GM18909 (cell line): ENCODE results near the gene MYL11.

ENCODE experiments used
- ATAC-seq: cut with Tn5 transposase; IDR thresholded peaks from one replicate; pipeline ENCODE4 v1.9.1; 2021; ENCODE audit warnings: mild to moderate bottlenecking; ENCODE audit not compliant: unreplicated experiment, poor library complexity

The MYL11 gene

DNA sequence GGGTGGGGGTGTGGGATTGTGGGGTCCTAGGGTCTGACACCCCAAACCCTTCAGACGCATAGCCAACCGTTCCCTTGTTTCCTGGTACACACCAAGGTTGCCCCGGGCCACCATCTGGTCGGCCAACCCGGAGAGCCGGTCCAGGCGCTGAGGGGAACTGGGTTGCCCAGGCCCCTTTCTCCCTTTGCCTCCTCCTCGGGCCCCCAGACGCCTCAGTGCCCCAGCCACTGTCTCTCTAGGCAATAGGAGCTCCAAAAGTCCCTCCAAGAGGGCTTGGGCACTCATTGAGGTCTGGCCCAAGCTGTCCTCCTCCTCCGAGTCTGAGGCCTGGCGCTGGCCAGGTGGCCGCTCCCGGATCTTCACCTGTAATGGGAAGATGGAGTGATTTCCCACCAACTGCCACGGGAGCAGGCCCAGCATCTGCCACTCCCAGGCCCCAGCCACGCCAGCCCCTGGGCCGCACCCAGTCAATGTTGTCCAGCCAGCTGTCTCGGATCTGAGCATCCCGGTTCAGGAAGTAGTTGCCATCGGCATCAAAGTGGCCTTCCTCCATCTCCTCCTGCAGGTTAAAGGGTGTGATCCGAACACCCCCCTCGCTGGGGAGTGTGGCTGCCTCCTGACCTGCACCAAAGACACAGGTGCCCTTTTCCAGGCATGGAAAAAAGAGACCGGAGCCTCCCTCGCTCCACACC, 21.0 kb upstream of the MYL11 start:
- no peak for ATAC-seq

DNA sequence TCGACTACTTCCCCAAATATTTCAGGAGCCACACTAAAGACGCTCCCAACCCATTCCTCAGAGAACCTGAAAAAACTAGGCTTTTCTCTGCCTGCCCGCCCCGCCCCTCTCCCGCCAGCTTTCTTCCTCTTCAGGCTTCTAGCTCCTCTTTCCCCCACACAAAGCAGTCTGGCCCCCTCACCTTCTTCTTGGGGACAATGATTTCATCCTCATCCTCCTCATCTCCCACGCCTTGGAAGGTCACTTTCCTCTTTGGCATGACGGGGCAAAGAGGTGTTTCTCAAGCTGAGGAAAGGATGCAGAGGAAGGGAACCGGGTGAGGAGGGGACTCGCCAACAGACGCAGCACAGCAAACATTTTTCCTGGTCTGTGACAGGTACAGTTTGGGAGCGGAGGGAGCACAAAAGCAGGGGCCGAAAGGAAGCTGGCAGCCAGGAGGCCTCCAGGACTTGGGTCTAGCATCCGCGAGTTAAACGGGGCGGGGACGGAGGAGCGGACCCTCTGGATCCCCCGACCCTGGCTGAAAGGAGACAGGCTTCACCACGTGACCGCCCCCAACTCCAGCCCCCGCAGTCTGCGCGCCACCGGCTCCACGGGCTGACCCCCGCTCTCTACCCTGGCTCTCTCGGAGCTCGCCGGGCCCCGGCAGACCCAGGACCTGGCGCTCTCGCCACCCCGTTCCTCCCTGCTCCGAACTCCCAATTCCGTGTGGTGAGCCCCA, 20.0 kb upstream of the MYL11 start:
- ATAC-seq, result no peak

DNA sequence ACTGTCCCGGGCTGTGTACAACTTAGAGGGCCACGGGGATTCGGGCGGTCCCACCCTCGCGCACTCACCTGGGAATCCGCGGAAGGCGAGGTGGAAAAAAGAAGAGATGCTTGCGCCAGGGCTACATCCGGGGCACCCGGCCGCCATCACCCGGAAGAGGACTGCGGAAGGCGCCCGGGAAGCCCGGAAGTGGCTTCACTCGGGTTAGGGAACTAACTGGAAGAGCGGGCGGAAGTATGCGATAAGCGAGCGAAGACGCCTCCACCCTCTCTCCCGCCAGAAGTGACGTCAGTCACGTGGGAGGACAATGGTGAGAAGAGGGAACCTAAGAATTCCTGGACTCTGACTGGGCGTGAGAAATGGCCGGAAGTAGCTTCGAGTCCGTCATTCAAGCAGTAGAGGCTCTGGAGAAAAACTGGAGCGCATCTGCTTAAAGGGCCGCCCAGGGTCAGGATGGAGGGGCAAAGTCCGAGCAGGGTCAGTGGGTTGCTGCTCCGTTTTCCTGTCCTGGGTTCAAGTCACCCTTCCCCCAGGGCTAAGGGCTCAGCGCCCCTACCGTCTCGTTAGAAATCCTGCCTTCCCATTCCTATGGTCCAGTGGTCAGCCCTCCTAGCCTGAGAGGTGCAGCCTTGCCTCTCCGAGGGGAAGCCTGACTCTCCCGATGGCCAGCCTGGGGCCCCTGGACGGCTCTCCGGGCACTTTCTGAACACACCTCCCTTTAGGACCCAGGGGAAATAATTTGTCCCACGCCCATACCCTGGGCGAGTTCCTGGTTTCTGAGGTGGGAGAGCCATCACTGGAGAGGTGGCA, 19.3 kb upstream of the MYL11 start, which contains the start of gene CD2BP2:
Gene CD2BP2, minus strand, starts transcription at position 165 of the 810 bp plus-strand sequence. CDS start 627 bp downstream, outside the sequence.
- ATAC-seq, result peak; percentile 58

GRCh38 chr16:30355954-30356308, 18.7 kb upstream of the MYL11 start:
- no peak for ATAC-seq

DNA sequence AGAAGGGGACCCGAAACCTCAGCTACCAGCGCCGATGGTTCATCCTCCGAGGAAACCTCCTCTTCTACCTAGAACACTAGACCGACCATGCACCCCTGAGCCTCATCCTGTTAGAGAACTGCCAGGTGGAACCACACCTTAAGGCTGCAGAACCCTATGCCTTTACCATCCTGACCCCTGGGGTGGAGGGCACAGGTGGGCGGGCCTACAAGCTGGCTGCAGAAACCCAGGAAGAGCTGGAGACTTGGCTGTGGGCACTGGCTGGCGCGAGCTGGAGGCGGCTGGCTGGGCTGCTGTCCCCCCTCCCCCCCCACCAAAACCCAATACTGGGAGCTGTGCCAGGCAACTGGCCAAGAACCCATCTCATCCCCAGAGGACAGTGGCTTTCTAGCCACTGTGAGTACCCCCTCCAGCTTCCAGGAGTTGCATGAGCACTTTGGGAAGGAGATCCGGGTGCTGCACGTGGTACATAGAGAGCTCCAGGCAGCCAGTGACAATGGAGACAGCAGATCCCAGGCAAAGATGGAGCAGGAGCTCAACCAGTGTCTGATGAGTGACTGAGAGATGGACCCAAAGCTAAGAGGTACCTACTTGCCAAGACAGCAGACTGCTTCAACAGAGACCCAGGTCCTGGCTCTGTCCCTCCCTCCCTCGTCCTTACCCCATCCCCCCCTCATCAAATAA, 18.1 kb upstream of the MYL11 start:
- no peak for ATAC-seq

- ATAC-seq, result no peak
Measured at GRCh38 chr16:30357085-30357714, 17.4 kb upstream of the MYL11 start.

DNA sequence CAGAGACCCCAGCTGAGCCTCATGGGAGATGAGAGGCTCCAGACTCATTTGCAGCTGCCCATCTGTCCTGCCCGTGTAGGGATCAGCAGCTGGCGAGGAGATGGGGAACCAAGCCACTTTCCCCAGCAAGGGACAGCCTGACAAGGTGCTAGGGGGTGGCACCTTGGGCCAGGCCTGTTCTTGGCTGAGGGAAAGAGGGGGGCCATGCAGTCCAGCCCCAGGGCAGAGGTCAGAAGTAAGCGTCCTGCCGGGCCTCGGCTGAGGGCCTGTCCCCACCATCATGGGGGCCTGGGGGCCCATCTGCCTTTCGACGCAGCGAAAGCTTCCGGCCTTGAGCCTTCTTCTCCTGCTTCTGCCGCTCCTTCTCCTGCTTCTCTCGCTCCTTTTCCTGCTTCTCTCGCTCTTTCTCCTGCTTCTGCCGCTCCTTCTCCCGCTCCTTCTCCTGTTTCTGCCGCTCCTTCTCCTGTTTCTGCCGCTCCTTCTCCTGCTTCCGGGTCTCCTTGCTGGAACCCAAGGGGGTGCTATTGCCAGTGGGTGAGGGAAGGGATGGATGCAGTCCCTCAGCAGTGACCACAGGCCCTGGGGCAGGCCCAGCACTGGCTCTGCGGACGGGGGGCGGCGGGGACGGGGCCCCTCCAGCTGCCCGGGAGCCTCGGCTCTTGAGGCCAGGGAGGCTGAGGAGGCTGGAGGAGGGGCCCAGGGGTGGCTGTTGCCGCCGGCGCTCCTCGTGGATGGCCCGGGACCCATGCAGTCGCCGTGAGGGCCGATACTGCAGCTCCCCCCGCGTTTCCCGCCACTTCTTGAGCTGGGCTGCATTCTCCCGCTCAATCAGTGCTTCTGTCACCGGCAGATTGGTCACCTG, 16.7 kb upstream of the MYL11 start:
- ATAC-seq, result no peak

GRCh38 chr16:30358577-30358936, 16.0 kb upstream of the MYL11 start:
- ATAC-seq, result no peak

GRCh38 chr16:30358990-30359870, 15.4 kb upstream of the MYL11 start:
- ATAC-seq, result no peak

GRCh38 chr16:30359871-30360170, 14.8 kb upstream of the MYL11 start:
- no peak for ATAC-seq

DNA sequence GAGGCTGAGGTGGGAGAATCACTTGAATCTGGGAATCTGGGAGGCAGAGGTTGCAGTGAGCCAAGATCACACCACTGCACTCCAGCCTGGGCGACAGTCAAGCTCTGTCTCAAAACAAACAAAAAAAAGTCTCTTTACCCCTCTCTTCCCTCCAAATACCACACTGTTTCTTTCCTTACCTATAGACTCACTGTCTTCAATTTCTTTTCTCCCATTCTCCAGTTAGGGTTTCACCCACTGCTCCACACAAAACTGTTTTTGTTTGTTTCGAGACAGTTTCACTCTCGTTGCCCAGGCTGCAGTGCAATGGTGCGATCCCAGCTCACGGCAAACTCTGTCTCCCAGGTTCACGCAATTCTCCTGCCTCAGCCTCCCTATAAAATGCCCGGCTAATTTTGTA, 13.4 kb upstream of the MYL11 start:
- no peak for ATAC-seq

DNA sequence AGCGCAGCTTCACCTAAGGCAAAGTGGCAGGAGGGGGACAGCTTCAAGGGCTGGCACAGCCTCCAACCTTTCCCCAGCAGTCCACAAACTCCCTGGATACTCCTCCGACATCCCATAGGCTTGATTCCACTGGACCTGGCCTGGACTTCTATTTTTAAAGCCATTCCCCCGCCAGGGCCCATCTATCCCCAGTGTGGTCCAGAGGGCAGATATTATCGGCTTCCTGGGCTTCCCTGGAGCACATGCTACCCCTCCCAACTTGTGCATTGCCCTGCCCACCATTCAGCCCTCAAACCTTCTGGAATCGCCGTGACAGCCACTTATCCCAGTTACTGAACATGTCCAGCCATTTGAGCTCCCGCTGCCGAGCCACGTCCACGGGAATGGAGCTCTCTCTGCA, 9.4 kb upstream of the MYL11 start:
- no peak for ATAC-seq

- ATAC-seq, result no peak
Measured at GRCh38 chr16:30366511-30366910, 8.1 kb upstream of the MYL11 start.

- ATAC-seq, result no peak
Measured at GRCh38 chr16:30367349-30368009, 7.1 kb upstream of the MYL11 start.

- ATAC-seq, result no peak
Measured at GRCh38 chr16:30368122-30368791, 6.3 kb upstream of the MYL11 start.

GRCh38 chr16:30368792-30369090, 5.9 kb upstream of the MYL11 start:
- ATAC-seq, result no peak

GRCh38 chr16:30369091-30369937, 5.3 kb upstream of the MYL11 start:
- ATAC-seq, result no peak
